ENCODE measurements around the gene TRIM65. TPM values are rescaled to one million over a fixed set of nuclear protein-coding genes. Genes with fewer than 3 reads are reported as not detected.

Gene TRIM65
- total RNA-seq, 1 donor from 2014 or later = 15.4 TPM

GRCh38 chr17:75942473-75942872 is 45.7 kb upstream of the TRIM65 start:
- H3K4me1 Mint-ChIP-seq (ENCODE audit: low read depth, unreplicated experiment) = peaks cover 7% of the 10 kb centered on the region
- H3K4me3 Mint-ChIP-seq (ENCODE audit: unreplicated experiment) = no peak overlapping the region
- Histone ChIP-seq H3K27ac (ENCODE audit: low read depth, low read length) (no peak overlapping the region), H3K27me3 (ENCODE audit: insufficient read depth, low read length) (no peaks in the 10 kb centered on the region), H3K79me2 (ENCODE audit: insufficient read depth, low read length) (no peaks in the 10 kb centered on the region), H3K9me3 (ENCODE audit: insufficient read depth, low read depth, low read length) (no peaks in the 10 kb centered on the region), H3K4me3 (ENCODE audit: insufficient read depth, low read depth, low read length) (no peak overlapping the region), H2AFZ (ENCODE audit: low read depth, low read length) (no peak overlapping the region), H4K20me1 (ENCODE audit: insufficient read depth, low read length) (no peaks in the 10 kb centered on the region), H3K4me2 (ENCODE audit: low read length) (no peak overlapping the region), H3K36me3 (ENCODE audit: insufficient read depth, low read length) (peaks cover 7% of the 10 kb centered on the region), H3K9ac (ENCODE audit: low read length) (no peak overlapping the region), H3K4me1 (ENCODE audit: insufficient read depth, low read length) (peaks cover 5% of the 10 kb centered on the region)
- peaks cover 2% of the 10 kb centered on the region for H3K36me3 Mint-ChIP-seq (ENCODE audit: low read depth, unreplicated experiment)
- FAIRE-seq (no peak), DNase-seq (ENCODE audit: low read depth) (no peak)
- H3K27ac Mint-ChIP-seq (ENCODE audit: unreplicated experiment) = no peak overlapping the region
- TF ChIP-seq EZH2 (IDR thresholded peaks at IDR 0.05; ENCODE audit: insufficient read depth, low read length) (no peak), CTCF (IDR thresholded peaks at IDR 0.05; ENCODE audit: insufficient read depth, low read depth, low read length) (no peak)
- no peaks in the 10 kb centered on the region for H3K9me3 Mint-ChIP-seq (ENCODE audit: unreplicated experiment)
- no peaks in the 10 kb centered on the region for H3K27me3 Mint-ChIP-seq (ENCODE audit: low read depth, unreplicated experiment)

- no peak for TF ChIP-seq CTCF (IDR thresholded peaks at IDR 0.05; ENCODE audit: insufficient read depth, low read depth, low read length)
- no peak for TF ChIP-seq EZH2 (IDR thresholded peaks at IDR 0.05; ENCODE audit: insufficient read depth, low read length)
- peaks cover 7% of the 10 kb centered on the region for H3K4me1 Mint-ChIP-seq (ENCODE audit: low read depth, unreplicated experiment)
- no peak overlapping the region for H3K27ac Mint-ChIP-seq (ENCODE audit: unreplicated experiment)
- H3K9me3 Mint-ChIP-seq (ENCODE audit: unreplicated experiment) = no peaks in the 10 kb centered on the region
- H3K4me1 ChIP-seq (ENCODE audit: insufficient read depth, low read length) = peaks cover 5% of the 10 kb centered on the region
- H3K36me3 Mint-ChIP-seq (ENCODE audit: low read depth, unreplicated experiment) = no peaks in the 10 kb centered on the region
- FAIRE-seq (no peak), DNase-seq (ENCODE audit: low read depth) (no peak)
- H3K4me3 Mint-ChIP-seq (ENCODE audit: unreplicated experiment) = peak overlapping the region; percentile 79
- H3K27me3 ChIP-seq (ENCODE audit: insufficient read depth, low read length) = no peaks in the 10 kb centered on the region
- peak overlapping the region; percentile 53 for H3K4me3 ChIP-seq (ENCODE audit: insufficient read depth, low read depth, low read length)
- H3K27ac ChIP-seq (ENCODE audit: low read depth, low read length) = peak overlapping the region; percentile 75
- H3K36me3 ChIP-seq (ENCODE audit: insufficient read depth, low read length) = peaks cover 5% of the 10 kb centered on the region
- no peaks in the 10 kb centered on the region for H3K79me2 ChIP-seq (ENCODE audit: insufficient read depth, low read length)
- H4K20me1 ChIP-seq (ENCODE audit: insufficient read depth, low read length) = no peaks in the 10 kb centered on the region
- no peaks in the 10 kb centered on the region for H3K27me3 Mint-ChIP-seq (ENCODE audit: low read depth, unreplicated experiment)
- H3K9me3 ChIP-seq (ENCODE audit: insufficient read depth, low read depth, low read length) = no peaks in the 10 kb centered on the region
- H3K4me2 ChIP-seq (ENCODE audit: low read length) = peak overlapping the region; percentile 93
- H3K9ac ChIP-seq (ENCODE audit: low read length) = peak overlapping the region; percentile 88
- peak overlapping the region; percentile 43 for H2AFZ ChIP-seq (ENCODE audit: low read depth, low read length)
These were observed 44.7 kb upstream of the TRIM65 start for GRCh38 chr17:75941442-75941819.

GRCh38 chr17:75940727-75941441 is 44.1 kb upstream of the TRIM65 start, which contains the start of gene FBF1:
Gene FBF1 (minus strand): TSS chr17:75941042. CDS start chr17:75938149, 2,893 bp downstream.
- peaks cover 5% of the 10 kb centered on the region for H3K4me1 ChIP-seq (ENCODE audit: insufficient read depth, low read length)
- FAIRE-seq (no peak), DNase-seq (ENCODE audit: low read depth) (peak; percentile 81)
- no peaks in the 10 kb centered on the region for H3K27me3 ChIP-seq (ENCODE audit: insufficient read depth, low read length)
- Mint-ChIP-seq H3K4me1 (ENCODE audit: low read depth, unreplicated experiment) (peaks cover 7% of the 10 kb centered on the region), H3K27me3 (ENCODE audit: low read depth, unreplicated experiment) (no peaks in the 10 kb centered on the region), H3K4me3 (ENCODE audit: unreplicated experiment) (peak within 1 kb of the TSS; percentile 92), H3K9me3 (ENCODE audit: unreplicated experiment) (no peaks in the 10 kb centered on the region), H3K36me3 (ENCODE audit: low read depth, unreplicated experiment) (no peaks in the 10 kb centered on the region), H3K27ac (ENCODE audit: unreplicated experiment) (peak within 1 kb of the TSS; percentile 88)
- peaks cover 5% of the 10 kb centered on the region for H3K36me3 ChIP-seq (ENCODE audit: insufficient read depth, low read length)
- H3K9ac ChIP-seq (ENCODE audit: low read length) = peak within 1 kb of the TSS; percentile 88
- peak within 1 kb of the TSS; percentile 84 for H3K4me3 ChIP-seq (ENCODE audit: insufficient read depth, low read depth, low read length)
- H4K20me1 ChIP-seq (ENCODE audit: insufficient read depth, low read length) = no peaks in the 10 kb centered on the region
- no peaks in the 10 kb centered on the region for H3K79me2 ChIP-seq (ENCODE audit: insufficient read depth, low read length)
- no peak for TF ChIP-seq CTCF (IDR thresholded peaks at IDR 0.05; ENCODE audit: insufficient read depth, low read depth, low read length)
- TF ChIP-seq EZH2 (IDR thresholded peaks at IDR 0.05; ENCODE audit: insufficient read depth, low read length) = no peak
- H3K9me3 ChIP-seq (ENCODE audit: insufficient read depth, low read depth, low read length) = no peaks in the 10 kb centered on the region
- H2AFZ ChIP-seq (ENCODE audit: low read depth, low read length) = peak within 1 kb of the TSS; percentile 85
- peak within 1 kb of the TSS; percentile 93 for H3K4me2 ChIP-seq (ENCODE audit: low read length)
- peak within 1 kb of the TSS; percentile 75 for H3K27ac ChIP-seq (ENCODE audit: low read depth, low read length)

Data from astrocyte (in vitro differentiated cells and primary cell).